ENCODE measurements around the gene VPS50.

VPS50 gene

DNA sequence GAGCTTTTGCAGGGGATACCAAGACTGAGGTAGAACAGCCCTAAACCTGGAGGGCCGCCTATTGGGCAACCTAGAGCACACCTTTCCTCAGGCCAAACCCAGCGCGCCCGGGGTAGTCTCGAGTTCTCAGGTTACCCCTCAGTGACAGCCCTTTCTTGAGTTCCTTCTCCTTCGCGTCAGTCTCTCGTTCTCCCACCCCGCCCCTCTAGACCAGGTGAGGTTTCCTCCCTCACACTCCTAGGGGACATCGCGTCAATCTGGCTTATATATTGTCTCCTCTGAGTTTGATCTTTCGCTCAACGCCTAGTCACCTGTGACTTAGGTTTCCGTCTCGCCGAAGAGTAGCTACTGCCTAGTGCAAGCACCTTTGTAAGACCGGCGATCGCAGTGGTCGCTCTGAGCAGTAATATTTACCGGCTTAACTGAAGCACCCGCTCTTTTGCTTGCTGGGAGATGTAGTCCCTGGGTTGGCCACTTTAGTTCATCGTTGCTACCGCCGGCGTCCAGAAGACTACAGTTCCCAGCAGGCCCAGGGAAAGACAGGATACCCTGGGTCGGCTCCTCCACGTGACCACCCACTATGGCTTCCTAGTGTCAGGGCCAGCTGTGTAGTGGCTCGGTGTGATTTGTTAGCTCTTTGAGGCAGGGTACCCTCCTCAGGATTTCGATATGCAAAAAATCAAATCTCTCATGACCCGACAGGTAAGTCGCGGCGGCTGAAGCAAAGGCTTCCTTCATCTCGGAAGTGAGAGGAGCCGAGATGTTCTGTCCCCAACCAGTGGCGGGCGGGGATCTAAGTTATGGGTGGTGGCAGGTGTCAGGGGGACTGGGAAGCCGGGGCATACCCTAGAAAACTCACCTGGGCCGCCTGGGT, at the start of gene VPS50:
Gene VPS50 (plus strand): TSS at position 568 of the 874 bp plus-strand sequence. CDS start 102 bp downstream, at position 670.
- peak; percentile 94 for DNase-seq (ENCODE audit: low spot score)

DNA sequence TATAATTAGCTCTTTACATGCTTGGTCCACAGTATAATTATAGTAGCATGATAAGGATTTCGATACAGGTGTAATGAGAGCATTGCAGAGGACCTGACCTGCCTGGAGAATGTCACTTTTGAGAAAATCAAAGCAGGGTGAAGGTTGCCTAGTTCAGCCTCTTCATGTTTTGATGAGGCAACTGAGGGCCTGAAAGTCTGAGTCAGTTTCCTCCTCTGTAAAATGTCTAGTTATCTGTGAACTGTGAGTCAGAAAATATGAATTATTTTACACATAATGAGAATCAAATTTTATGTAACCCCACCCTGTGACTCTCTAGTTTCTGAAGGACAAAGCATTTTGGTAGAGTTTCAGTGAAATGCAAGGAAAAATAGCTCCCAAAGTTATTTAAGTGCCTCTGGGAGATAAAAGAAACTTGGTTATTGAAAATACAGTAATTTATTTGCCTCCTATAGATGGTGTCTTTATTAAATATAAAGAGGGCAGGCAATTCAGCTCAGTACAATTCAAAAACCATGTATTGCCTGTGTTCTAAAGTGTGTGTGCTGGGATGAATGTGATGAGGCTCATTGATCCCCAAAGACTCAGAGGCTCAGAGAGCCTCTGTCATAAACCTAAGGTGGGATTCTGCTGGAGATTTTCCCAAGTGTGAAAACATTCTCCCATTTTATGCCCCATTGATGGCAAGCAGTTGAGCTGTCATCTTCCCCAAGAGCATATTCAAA, 46.7 kb upstream of the VPS50 start:
- DNase-seq (ENCODE audit: low spot score): no peak

DNA sequence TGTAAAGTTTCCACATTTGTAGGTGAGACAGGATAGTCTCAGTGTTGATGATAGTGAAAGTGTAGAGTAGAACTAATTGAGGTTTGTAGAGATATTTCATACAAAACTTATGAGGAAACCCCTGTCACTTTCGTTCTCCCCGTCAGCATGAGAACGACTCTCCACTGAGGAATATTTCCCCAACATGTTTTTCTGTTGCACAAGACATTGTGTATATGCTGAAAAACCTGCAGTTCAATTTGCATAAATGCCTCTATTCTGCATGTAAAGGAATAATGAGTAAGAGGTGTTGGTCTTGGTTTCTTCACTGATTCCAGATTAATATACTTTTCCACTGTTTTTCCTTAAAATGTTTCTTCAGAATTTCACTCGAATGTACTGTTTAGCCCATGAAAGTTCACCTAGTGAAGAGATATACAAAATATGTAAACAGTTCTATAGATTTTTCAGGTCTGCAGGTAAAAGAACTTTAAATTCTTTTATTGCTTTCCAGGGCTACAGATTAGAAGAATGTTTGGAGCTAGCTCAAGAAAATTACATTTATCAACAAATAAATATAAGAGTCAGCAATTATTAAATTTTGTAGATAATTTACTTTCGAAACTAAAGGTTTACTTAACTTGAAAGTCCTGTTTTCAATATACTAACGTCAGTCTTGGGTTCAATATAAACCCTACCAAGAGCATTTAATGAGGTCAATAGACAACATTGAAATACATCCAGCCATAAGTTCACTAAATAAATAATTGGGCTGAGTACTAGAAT, 43.1 kb upstream of the VPS50 start:
- no peak for DNase-seq (ENCODE audit: low spot score)

DNA sequence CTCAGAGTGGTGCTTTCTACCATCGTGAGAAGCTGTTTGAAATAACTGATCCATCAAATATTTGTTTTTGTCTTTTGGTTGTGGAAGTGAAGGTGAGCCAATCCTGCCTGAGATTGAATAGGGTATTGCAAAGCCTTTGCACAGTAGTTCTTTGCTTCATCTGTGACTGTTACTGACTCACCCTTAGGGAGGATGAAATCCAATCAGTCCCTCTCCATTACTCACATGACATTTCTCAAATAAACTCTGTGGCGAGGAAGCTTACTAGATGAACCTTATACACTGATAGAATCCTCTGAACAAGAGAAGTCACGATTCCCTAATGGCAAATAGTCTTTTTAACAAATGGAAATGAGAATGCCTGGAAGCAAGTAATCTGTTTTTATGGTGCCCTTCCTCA, 37.8 kb upstream of the VPS50 start:
- DNase-seq (ENCODE audit: low spot score): peak; percentile 51

GRCh38 chr7:93196336-93196735, 35.8 kb upstream of the VPS50 start:
- DNase-seq (ENCODE audit: low spot score): no peak

- no peak for DNase-seq (ENCODE audit: low spot score)
Measured at GRCh38 chr7:93198472-93198871, 33.7 kb upstream of the VPS50 start.

- no peak for DNase-seq (ENCODE audit: low spot score)
Measured at GRCh38 chr7:93202594-93203250, 29.4 kb upstream of the VPS50 start.

DNA sequence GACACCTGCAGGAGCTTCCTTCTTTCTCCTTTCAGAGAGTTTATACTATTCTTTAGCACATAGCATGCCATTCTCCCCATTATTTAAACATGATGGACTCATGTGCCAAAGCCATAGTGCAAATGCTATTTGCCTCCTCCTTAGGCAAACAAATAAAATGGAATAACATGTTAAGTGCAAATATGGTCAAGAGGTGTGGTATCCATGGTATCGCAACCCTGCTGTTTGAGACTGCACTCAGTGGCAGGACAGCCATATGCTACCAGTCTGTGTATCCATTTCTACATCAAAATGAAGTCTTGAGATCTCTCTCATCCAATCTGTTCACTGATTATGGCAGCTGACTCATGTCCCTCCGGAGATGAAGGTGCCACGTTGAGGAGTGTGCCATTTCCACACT, 28.7 kb upstream of the VPS50 start:
- DNase-seq (ENCODE audit: low spot score): no peak

DNA sequence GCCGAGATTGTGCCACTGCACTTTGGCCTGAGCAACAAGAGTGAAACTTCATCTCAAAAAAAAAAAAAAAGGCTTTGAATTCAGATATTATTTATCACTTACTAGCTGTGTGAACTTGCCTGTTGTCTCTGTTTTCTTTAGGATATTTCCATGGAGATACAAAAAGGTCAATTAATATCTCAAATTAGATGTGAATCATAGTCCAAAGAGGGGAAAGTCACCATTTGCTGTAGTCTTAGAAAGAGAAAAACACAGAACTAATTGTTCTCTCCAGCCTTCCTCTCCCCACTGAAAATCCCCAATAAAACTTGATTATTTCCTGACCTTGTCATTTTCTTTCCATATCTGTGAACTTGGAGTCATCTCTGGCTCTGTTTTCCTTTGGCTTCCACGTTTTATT, 27.1 kb upstream of the VPS50 start:
- no peak for DNase-seq (ENCODE audit: low spot score)

GRCh38 chr7:93211228-93211818, 20.8 kb upstream of the VPS50 start:
- no peak for DNase-seq (ENCODE audit: low spot score)

DNA sequence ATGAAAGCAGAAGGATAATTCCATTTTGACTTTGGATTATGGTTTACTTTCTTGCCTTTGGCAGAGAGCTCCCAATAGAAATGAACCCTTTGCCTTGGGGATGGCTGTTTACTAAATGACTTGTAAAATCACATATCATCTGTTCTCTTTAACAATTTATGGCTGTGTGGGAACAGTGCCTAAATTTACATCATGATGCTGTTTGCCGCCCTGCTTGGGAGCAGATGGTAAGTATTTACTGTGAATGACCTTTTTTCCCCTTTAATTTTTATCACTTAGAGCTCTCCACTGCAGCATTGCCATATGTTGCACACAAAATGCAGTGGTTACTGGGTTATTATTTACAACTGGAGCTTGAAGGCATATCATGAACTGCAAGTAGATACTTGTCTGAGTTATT, 19.3 kb upstream of the VPS50 start:
- no peak for DNase-seq (ENCODE audit: low spot score)

GRCh38 chr7:93218997-93219827, 13.0 kb upstream of the VPS50 start:
- DNase-seq (ENCODE audit: low spot score): no peak

- no peak for DNase-seq (ENCODE audit: low spot score)
Measured at GRCh38 chr7:93219868-93220267, 12.3 kb upstream of the VPS50 start.

DNA sequence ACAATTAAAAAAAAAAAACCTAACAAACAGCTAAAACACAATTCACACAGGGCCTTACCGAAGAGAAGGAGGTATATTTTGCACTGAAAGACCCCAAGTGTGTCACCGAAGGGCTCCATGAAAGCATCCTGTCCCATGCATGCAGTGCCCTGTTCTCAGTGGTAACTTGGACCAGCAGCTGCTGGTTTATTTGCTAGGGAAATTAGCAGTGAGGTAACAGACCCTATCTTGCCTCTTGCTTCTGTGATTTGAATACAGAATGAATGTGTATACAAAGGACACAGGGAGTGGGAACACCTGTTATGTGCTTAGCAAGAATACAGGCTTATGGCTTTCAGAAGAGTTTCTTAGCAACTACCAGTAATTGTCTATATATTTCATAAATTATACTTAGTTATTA, 5.9 kb upstream of the VPS50 start, which contains the start of gene HEPACAM2:
Gene HEPACAM2 (minus strand): TSS at position 160 of the 400 bp plus-strand sequence.
- DNase-seq (ENCODE audit: low spot score): no peak

- peak; percentile 28 for DNase-seq (ENCODE audit: low spot score)
Measured at GRCh38 chr7:93228302-93228701, 3.9 kb upstream of the VPS50 start.

- DNase-seq (ENCODE audit: low spot score): no peak
Measured at GRCh38 chr7:93231259-93231658, 907 bp upstream of the VPS50 start.

DNA sequence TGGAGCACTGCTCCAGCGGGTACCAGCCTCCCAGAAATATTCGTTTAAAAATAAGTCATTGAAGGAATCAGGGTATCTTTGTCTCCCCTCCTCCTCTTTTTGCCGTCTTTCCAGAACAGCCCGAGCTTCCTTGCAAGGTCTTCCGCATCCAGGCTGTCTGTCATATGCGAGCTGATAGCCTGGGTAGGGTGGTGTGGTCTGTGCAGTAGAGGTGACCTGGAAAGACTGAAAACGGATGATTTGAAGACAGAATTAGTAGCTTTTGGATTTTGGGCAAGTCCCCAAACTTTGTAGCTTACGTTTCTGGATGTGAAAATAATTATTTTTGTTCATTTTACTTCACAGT, 480 bp downstream of the VPS50 start:
- no peak for DNase-seq (ENCODE audit: low spot score)

DNA sequence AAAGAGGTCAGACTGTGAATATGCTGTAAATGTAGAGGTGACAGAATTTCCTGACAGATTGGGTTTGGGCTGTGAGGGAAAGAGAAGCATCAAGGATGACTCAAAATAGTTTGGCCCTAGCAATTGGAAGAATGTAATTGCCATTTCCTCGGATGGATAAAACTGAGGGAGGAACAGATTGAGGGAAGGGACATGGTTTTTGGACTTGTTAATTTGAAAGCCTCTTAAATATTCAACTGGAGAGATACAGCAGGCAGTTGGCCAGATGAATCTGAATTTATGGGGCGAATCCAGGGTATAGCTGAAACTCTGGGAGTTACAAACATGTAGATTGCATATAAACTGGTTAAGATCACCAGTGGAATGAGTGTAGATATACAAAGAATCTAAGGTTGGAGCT, 3.4 kb downstream of the VPS50 start:
- no peak for DNase-seq (ENCODE audit: low spot score)

DNA sequence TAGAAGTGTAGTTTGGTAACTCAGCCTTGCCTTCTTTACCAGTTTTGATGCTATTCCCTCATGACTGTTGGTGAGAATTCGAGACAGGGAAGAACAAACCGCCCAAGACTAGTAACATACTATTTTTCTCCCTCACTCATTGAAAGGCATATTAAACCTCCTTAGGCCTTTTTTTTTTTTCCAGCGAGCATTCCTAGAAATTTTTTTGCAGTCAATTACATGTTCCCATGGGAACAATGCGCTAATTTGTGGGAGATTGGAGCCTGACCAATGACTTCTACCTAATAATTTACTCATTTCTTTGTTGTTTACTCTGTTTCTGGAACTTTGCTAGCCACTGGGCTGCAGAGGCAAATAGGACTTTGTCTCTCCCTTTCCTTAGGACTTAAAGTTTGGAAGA, 6.0 kb downstream of the VPS50 start:
- no peak for DNase-seq (ENCODE audit: low spot score)

GRCh38 chr7:93238748-93239147, 6.6 kb downstream of the VPS50 start:
- no peak for DNase-seq (ENCODE audit: low spot score)

DNA sequence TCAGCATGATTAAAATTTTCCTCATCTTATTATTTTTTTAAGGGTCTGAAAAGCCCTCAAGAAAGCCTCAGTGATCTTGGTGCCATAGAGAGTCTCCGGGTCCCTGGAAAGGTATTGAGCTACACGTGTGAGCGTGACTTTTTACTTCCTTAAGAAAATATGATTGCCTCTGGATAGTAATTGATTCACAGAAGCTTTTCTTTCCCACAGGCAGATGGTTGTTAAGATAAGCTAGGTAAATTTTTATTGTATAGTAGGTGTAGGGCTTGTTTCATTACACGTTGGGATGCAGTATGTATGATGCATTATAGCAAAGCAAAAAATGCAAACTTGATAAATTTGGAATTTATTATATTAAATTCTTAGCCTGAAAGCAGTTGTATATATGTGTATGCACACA, 7.7 kb downstream of the VPS50 start:
- no peak for DNase-seq (ENCODE audit: low spot score)

All from AG08396 (cell line).